Esophagus (tissue), 2 donors: ENCODE data around the gene TNNT1. TPM values are rescaled to one million over a fixed set of nuclear protein-coding genes. Genes with fewer than 3 reads are reported as not detected.
"Not testable (repeated sequence)": the region's sequence is repeated elsewhere in the genome, so short reads cannot be mapped to it uniquely, and the experiment has no call there.

Experiments
- H3K27ac ChIP-seq, 2 donors: one replicate each; pipeline ENCODE4 v1.5.1; 2013; ENCODE audit warnings: low read depth in 2 of 2, mild to moderate bottlenecking in 2 of 2, inconsistent platforms in 1 of 2, low read length in 1 of 2, moderate library complexity in 1 of 2
- H3K27me3 ChIP-seq, 2 donors: one replicate each; pipeline ENCODE4 v1.6.1; 2013; ENCODE audit warnings: low read length in 2 of 2, control low read depth in 1 of 2, mild to moderate bottlenecking in 1 of 2; ENCODE audit not compliant: insufficient read depth in 2 of 2, control insufficient read depth in 1 of 2
- H3K36me3 ChIP-seq, 2 donors: one replicate each; pipeline ENCODE4 v1.6.1; 2013; ENCODE audit warnings: low read length in 1 of 2; ENCODE audit not compliant: control insufficient read depth in 2 of 2, insufficient read depth in 2 of 2
- H3K4me1 ChIP-seq, 2 donors: one replicate each; pipeline ENCODE4 v1.6.1; 2013; ENCODE audit warnings: low read length in 1 of 2; ENCODE audit not compliant: control insufficient read depth in 2 of 2, insufficient read depth in 2 of 2
- H3K4me3 ChIP-seq, 2 donors: one replicate each; pipeline ENCODE4 v1.5.1; 2013; ENCODE audit warnings: low read length in 2 of 2, mild to moderate bottlenecking in 2 of 2, low read depth in 1 of 2, moderate library complexity in 1 of 2
- H3K9me3 ChIP-seq, 2 donors: one replicate each; pipeline ENCODE4 v1.6.1; 2013; ENCODE audit warnings: mild to moderate bottlenecking in 2 of 2, low read depth in 1 of 2, low read length in 1 of 2, moderate library complexity in 1 of 2; ENCODE audit not compliant: control insufficient read depth in 2 of 2, insufficient read depth in 1 of 2
- WGBS, 2 donors: extraction: QIAGEN DNeasy Blood & Tissue Kit; methylation state at CpG; one replicate each; pipeline ENCODE4 v1.1.7; 2013; 5-methylcytosine and 5-hydroxymethylcytosine counted together
- polyA plus RNA-seq, 2 donors: library from polyadenylated mRNA; stranded (reverse); fragments of 200-250 nt; gene quantifications; one replicate each; pipeline ENCODE4 v1.2.3, GENCODE V29; 2013
- donor health status: healthy with polysubstance abuse.
- donor health status: Bipolar disorder and iron deficiency.

Gene TNNT1
- polyA plus RNA-seq, 2 donors: 6.1 to 10.9 TPM

DNA sequence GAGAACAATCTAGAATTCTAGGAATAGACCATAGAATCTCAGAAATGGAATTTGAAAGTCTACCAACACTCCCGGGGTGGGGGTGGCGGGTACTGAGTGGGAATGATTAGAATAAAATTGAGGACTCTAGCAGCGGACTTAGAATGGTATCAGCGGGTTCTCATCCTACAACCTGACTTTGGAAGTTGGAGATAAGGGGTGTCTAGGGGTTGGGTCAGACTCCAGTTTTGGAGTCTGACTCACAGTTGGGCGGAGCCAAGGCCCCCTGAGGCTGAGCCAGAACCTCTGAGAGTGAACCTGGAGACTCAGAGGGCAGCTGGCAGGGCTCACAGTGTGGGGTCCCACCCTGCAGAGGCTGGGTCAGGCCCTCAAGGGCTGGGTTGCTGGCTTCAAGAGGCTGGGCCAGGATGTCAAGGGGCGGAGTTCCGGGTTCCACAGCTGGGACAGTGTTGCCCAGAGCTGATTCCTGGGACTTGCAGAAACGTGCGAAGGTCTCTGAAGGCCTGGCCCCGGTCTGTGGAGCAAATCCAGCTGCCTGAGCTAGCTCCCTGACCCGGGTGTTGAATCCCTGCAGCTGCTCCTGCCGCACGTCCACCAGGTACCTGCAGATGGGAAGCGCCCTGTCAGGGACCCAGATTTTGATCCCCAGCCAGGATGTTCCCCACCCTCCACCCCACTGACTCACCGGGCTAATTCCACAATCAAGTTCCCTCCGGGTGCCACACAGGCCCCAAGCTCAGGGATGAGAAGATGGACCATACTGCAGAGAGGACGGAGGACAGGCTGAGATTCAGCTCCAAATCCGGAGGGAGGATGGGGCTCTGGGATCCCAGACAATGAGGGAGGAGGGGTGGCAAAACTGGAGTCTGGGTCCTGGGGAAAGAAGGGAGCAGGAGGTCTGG is 10.1 kb upstream of the TNNT1 start:
- Histone ChIP-seq H3K4me3 (no peak overlapping the region), H3K4me1 (peaks cover 4 to 10% of the 10 kb centered on the region in 2 donors), H3K27me3 (peaks cover 0 to 14% of the 10 kb centered on the region in 2 donors), H3K27ac (peak overlapping the region in 1 of 2 donors; percentile 28), H3K36me3 (no peaks in the 10 kb centered on the region), H3K9me3 (no peaks in the 10 kb centered on the region)
- WGBS, 2 donors: 31 to 42% methylated on average over 18 of the region's 18 CpGs

DNA sequence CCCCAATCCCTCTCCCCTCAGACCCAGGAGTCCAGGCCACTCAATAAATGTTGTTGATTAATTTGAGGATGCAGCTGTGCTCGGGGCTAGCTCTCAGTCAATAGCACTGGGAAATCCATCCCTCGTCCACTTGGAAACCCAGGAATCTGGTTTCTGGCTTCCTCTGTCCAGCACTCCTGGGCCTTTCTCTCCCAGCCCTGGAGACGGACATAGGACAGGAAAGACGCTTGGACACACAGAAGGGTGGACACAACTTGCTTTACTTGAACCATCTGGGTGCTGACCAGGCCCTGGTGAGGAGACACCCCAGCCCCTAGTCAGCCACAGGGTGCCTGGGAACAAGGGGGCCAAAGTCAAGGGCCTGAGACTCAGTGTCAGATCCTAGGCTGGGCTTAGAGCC is 9.4 kb upstream of the TNNT1 start:
- no peak overlapping the region for H3K27ac ChIP-seq
- H3K4me1 ChIP-seq: peaks cover 4 to 10% of the 10 kb centered on the region in 2 donors
- 62 to 65% methylated on average over 4 of the region's 4 CpGs for WGBS, 2 donors

DNA sequence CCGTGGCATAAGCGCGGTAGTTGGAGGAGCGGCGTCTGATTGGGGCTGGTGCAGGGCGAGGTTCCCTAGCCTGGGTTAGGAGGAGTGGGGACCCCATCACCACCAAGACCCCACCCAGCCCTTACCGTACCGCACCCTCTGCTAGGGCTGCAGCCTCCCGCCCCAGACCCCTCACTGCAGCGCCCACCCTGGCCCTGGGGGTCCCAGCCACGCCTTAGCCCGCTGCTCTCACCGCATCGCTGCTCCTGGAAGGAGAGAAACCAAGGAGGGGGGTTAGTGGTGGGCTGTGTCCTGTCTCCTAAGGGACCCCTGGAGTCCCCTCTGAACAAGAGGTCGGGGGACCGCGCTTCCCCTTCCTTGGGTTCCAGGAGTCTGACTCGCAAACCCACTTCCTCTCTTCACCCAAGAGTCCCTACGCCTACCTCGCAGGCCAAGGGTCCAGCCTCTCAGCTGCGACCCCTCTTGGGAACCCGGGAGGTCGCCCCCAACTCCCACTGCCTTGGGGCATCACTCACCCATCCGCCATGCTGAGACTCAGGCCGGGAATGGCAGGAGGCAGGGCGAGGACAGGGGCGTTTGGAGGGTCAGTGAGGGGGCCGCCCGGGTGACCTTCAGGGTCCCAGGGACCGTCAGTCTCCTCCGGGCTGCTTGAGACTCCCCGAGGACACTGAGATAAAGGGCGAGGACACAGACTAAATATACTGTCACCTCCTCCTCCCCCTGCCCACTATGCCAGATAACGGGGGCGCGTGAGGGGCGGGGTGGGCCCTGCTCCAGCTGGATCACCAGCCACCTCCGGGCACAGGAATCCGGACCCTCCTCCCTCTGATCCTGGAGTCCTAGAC is 8.3 kb upstream of the TNNT1 start, which contains the start of gene TNNI3:
TNNI3 (minus strand) TSS at position 669 of the 845 bp plus-strand sequence; CDS start at position 526, 143 bp downstream.
- Histone ChIP-seq H3K27me3 (peaks cover 0 to 14% of the 10 kb centered on the region in 2 donors), H3K4me3 (no peak within 1 kb of the TSS), H3K4me1 (peaks cover 4 to 10% of the 10 kb centered on the region in 2 donors), H3K36me3 (no peaks in the 10 kb centered on the region), H3K27ac (no peak within 1 kb of the TSS), H3K9me3 (no peaks in the 10 kb centered on the region)
- WGBS, 2 donors: 35 to 42% methylated on average over 39 of the region's 39 CpGs

More for the DNA sequence above, 9.4 kb upstream of the TNNT1 start:
- Histone ChIP-seq H3K36me3 (no peaks in the 10 kb centered on the region), H3K9me3 (no peaks in the 10 kb centered on the region), H3K4me3 (no peak overlapping the region), H3K27me3 (peaks cover 0 to 14% of the 10 kb centered on the region in 2 donors)

DNA sequence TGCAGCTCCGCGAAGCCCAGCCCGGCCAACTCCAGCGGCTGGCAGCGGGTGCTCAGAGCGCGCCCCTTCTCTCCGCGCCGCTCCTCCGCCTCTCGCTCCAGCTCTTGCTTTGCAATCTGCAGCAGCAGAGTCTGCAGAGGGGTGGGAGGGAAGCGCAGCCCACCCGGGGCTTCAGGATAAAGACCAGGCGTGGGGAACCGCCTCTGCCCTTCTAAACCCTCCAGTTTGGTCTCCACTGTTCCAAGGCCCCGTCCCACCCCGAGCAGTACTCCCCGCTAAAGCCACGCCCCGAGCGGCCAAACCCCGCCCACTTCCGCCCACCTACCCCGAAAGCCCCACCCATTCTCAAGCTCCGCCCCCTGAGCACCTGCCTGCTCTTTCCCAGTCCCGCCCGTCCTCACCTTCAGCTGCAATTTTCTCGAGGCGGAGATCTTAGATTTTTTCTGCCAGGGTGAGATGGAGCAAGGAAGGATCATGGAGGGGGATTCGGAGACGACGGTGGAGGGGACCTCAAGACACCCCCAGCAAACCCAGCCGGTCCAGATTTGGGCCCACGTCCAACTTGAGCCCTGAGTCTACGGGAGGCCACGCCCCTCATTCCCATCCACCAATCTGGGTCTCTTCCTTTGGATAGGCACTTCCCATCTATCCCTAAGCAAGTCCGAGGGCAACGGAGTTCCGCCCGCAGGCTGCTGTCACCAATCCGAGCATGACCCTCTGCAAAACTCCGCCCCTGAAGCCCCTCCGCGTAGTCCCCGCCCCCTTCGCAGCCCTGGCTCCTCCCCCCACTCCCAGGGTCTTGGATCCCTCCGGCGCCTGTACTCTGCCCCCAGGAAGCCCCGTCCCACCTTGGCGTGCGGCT is 7.4 kb upstream of the TNNT1 start:
- Histone ChIP-seq H3K4me1 (peaks cover 4 to 10% of the 10 kb centered on the region in 2 donors), H3K4me3 (peak overlapping the region in 1 of 2 donors; percentile 8), H3K36me3 (no peaks in the 10 kb centered on the region), H3K27me3 (peaks cover 0 to 8% of the 10 kb centered on the region in 2 donors), H3K9me3 (peaks cover 0 to 4% of the 10 kb centered on the region in 2 donors), H3K27ac (no peak overlapping the region)
- 4 to 8% methylated on average over 52 of the region's 52 CpGs for WGBS, 2 donors

DNA sequence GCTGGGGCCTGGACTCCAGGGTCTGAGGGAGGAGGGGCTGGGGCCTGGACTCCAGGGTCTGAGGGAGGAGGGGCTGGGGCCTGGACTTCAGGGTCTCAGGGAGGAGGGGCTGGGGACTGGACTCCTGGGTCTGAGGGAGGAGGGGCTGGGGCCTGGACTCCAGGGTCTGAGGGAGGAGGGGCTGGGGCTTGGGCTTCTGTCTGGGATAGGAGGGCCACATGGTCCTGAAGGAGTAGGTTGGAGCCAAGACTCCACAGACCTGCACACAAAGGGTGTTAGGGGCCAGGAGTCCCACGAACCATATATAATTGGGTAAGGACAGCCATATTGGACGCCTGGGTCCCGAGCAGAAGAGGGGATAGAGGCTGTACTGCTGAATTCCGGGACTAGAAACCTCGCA is 6.8 kb upstream of the TNNT1 start:
- H3K27ac ChIP-seq, H3K9me3 ChIP-seq, H3K27me3 ChIP-seq, H3K4me1 ChIP-seq, H3K36me3 ChIP-seq, H3K4me3 ChIP-seq: not testable (repeated sequence)
- WGBS, 2 donors: 2 to 9% methylated on average over 5 of the region's 5 CpGs

DNA sequence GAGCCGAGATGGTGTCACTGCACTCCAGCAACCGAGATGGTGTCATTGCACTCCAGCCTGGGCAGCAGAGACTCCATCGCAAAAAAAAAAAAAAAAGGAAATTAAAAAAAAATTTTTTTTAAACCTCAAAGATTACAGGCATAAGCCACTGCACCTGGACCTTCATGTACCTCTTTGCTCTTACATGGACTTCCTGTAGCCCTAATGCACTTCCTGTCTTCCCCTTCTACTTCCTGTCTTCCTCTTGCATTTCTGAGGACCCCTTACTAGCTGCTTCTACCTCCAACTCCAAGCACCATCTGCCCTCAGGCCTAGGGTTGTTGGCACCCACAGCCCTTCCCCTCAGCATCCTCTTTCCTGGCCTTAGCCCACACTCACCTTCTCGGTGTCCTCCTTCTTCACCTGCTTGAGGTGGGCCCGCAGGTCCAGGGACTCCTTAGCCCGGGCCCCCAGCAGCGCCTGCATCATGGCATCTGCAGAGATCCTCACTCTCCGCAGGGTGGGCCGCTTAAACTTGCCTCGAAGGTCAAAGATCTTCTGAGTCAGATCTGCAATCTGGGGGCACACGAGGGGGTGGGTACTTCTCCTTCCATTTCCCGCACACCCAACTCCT is 4.8 kb upstream of the TNNT1 start:
- Histone ChIP-seq H3K36me3 (no peaks in the 10 kb centered on the region), H3K9me3 (peaks cover 0 to 4% of the 10 kb centered on the region in 2 donors), H3K27ac (no peak overlapping the region), H3K4me3 (no peak overlapping the region), H3K4me1 (peaks cover 2 to 4% of the 10 kb centered on the region in 2 donors), H3K27me3 (peaks cover 0 to 7% of the 10 kb centered on the region in 2 donors)
- WGBS, 2 donors: 88 to 92% methylated on average over 12 of the region's 12 CpGs

DNA sequence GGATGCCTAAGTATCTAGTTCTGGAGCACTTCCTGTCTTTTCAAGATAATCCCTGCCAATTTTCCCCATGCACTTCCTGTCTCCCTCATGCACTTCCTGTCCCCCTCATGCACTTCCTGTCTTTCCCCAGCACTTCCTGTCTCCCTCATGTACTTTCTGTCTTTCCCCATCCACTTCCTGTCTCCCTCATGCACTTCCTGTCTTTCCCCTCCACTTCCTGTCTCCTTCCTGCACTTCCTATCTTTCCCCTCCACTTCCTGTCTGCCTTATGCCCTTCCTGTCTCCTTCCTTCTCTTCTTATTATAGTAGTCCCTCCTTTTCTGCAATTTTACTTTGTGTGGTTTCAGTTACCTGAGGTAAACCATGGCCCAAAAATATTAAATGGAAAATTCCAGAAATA is 3.0 kb upstream of the TNNT1 start:
- Histone ChIP-seq H3K36me3 (no peaks in the 10 kb centered on the region), H3K27ac (no peak overlapping the region), H3K27me3 (peaks cover 0 to 3% of the 10 kb centered on the region in 2 donors), H3K9me3 (peaks cover 0 to 4% of the 10 kb centered on the region in 2 donors), H3K4me3 (no peak overlapping the region), H3K4me1 (peaks cover 1 to 4% of the 10 kb centered on the region in 2 donors)

DNA sequence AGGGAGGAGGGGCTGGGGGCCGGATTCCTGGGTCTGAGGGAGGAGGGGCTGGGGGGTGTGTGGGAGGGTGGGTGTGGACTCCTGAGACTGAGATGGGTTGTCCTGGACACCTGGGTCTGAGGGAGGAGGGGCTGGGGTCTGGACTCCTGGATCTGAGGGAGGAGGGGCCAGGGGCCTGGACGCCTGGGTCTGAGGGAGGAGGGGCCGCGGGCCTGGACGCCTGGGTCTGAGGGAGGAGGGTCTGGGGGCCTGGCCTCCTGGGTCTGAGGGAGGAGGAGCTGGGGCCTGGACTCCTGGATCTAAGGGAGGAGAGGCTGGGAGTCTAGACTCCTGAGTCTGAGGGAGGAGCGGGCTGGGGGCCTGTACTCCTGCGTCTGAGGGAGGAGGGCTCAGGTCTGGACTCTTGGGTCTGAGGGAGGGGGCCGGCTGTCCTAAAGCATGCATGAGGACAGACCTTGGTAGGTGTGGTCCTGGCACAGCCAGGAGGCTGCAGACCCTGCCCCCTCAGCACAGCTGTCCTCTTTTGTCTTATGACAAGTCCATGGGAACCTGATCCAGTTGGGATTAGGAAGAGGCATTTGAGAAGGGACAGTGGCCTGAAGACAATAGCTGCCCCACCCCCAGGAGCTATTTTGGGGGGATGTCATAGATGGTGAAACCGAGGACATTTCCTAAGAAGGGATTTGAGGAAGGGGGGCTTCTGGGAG is 1.3 kb downstream of the TNNT1 start:
- no peaks in the 10 kb centered on the region for H3K27me3 ChIP-seq
- H3K9me3 ChIP-seq: peaks cover 0 to 4% of the 10 kb centered on the region in 2 donors
- H3K4me1 ChIP-seq: peaks cover 0 to 3% of the 10 kb centered on the region in 2 donors
- no peaks in the 10 kb centered on the region for H3K36me3 ChIP-seq
- H3K4me3 ChIP-seq: no peak overlapping the region
- no peak overlapping the region for H3K27ac ChIP-seq
- WGBS, 2 donors: 30 to 36% methylated on average over 8 to 9 of the region's 9 CpGs
